H9 (cell line): ENCODE results near the gene PDZD4. TPM values are rescaled to one million over a fixed set of nuclear protein-coding genes. Genes with fewer than 3 reads are reported as not detected.

ENCODE experiments used
- DNase-seq: peaks from one replicate; pipeline ENCODE4 v3.0.0-alpha.2; 2017
- H2AFZ ChIP-seq: one replicate; pipeline ENCODE4 v1.6.1; 2013; ENCODE audit warnings: mild to moderate bottlenecking, low read length, control low read depth, moderate library complexity
- H2AK5ac ChIP-seq: 2 replicates; pipeline ENCODE4 v1.6.1; 2013; ENCODE audit warnings: low read length, control low read depth, mixed read lengths; ENCODE audit not compliant: insufficient read length
- H2BK120ac ChIP-seq: one replicate; pipeline ENCODE4 v1.6.1; 2013; ENCODE audit warnings: low read depth, mild to moderate bottlenecking, low read length, control low read depth, inconsistent platforms; ENCODE audit not compliant: poor library complexity, severe bottlenecking
- H2BK12ac ChIP-seq: 2 replicates; pipeline ENCODE4 v1.6.1; 2013; ENCODE audit warnings: low read length, control low read depth, mixed read lengths, low read depth; ENCODE audit not compliant: insufficient read length
- H2BK15ac ChIP-seq: 2 replicates; pipeline ENCODE4 v1.6.1; 2013; ENCODE audit warnings: low read depth, low read length, control low read depth
- H2BK20ac ChIP-seq: one replicate; pipeline ENCODE4 v1.6.1; 2013; ENCODE audit warnings: low read depth, mild to moderate bottlenecking, low read length, control low read depth, inconsistent platforms; ENCODE audit not compliant: poor library complexity, severe bottlenecking
- H2BK5ac ChIP-seq: 2 replicates; pipeline ENCODE4 v1.6.1; 2013; ENCODE audit warnings: low read length, control low read depth, mixed read lengths; ENCODE audit not compliant: insufficient read length
- H3K14ac ChIP-seq: 2 replicates; pipeline ENCODE4 v1.6.1; 2013; ENCODE audit warnings: low read length, control low read depth; ENCODE audit not compliant: insufficient read depth
- H3K18ac ChIP-seq: 2 replicates; pipeline ENCODE4 v1.6.1; 2013; ENCODE audit warnings: low read depth, mild to moderate bottlenecking, mixed read lengths, low read length, control low read depth; ENCODE audit not compliant: insufficient read length
- H3K23ac ChIP-seq: 2 replicates; pipeline ENCODE4 v1.6.1; 2013; ENCODE audit warnings: low read length, control low read depth, mixed read lengths, low read depth; ENCODE audit not compliant: insufficient read length
- H3K23me2 ChIP-seq: 2 replicates; pipeline ENCODE4 v1.6.1; 2013; ENCODE audit warnings: low read depth, mild to moderate bottlenecking, mixed read lengths, low read length, control low read depth; ENCODE audit not compliant: insufficient read length, poor library complexity, severe bottlenecking
- H3K27ac ChIP-seq: 2 replicates; pipeline ENCODE4 v1.5.1; 2013; ENCODE audit warnings: low read length, control low read depth, mixed read lengths, low read depth; ENCODE audit not compliant: insufficient read length
- H3K27me3 ChIP-seq: 2 replicates; pipeline ENCODE4 v1.6.1; 2013; ENCODE audit warnings: low read length, control low read depth, inconsistent platforms; ENCODE audit not compliant: insufficient read depth
- H3K4ac ChIP-seq: 2 replicates; pipeline ENCODE4 v1.6.1; 2013; ENCODE audit warnings: low read depth, mild to moderate bottlenecking, control low read depth, inconsistent platforms, low read length, moderate library complexity
- H3K4me1 ChIP-seq: 2 replicates; pipeline ENCODE4 v1.6.1; 2013; ENCODE audit warnings: low read length, control low read depth, inconsistent platforms; ENCODE audit not compliant: insufficient read depth
- H3K4me2 ChIP-seq: 2 replicates; pipeline ENCODE4 v1.6.1; 2013; ENCODE audit warnings: low read length, control low read depth, mixed read lengths; ENCODE audit not compliant: insufficient read length, insufficient read depth
- H3K56ac ChIP-seq: 2 replicates; pipeline ENCODE4 v1.6.1; 2013; ENCODE audit warnings: low read depth, mild to moderate bottlenecking, mixed read lengths, low read length, control low read depth; ENCODE audit not compliant: insufficient read length
- H3K79me1 ChIP-seq: 2 replicates; pipeline ENCODE4 v1.6.1; 2013; ENCODE audit warnings: low read depth, mild to moderate bottlenecking, moderate library complexity, low read length, control low read depth, inconsistent platforms; ENCODE audit not compliant: insufficient read depth, poor library complexity, severe bottlenecking
- H3K79me2 ChIP-seq: 2 replicates; pipeline ENCODE4 v1.6.1; 2013; ENCODE audit warnings: low read length, control low read depth, inconsistent platforms; ENCODE audit not compliant: insufficient read depth
- H3K9ac ChIP-seq: 2 replicates; pipeline ENCODE4 v1.6.1; 2013; ENCODE audit warnings: low read length, control low read depth, mixed read lengths; ENCODE audit not compliant: insufficient read length; ENCODE audit errors: extremely low read depth
- H3K9me3 ChIP-seq: one replicate; pipeline ENCODE4 v1.6.1; 2013; ENCODE audit warnings: low read depth, low read length, inconsistent platforms; ENCODE audit not compliant: control insufficient read depth
- H3T11ph ChIP-seq: one replicate; pipeline ENCODE4 v1.6.1; 2013; ENCODE audit warnings: mild to moderate bottlenecking, low read length, control low read depth, inconsistent platforms
- H4K20me1 ChIP-seq: one replicate; pipeline ENCODE4 v1.6.1; 2013; ENCODE audit not compliant: control insufficient read depth, insufficient read length, insufficient read depth
- H4K5ac ChIP-seq: 2 replicates; pipeline ENCODE4 v1.6.1; 2013; ENCODE audit warnings: low read depth, mild to moderate bottlenecking, mixed read lengths, low read length, control low read depth; ENCODE audit not compliant: insufficient read length
- H4K8ac ChIP-seq: replicated peaks from 2 replicates; pipeline ENCODE4 v1.6.1; 2013; ENCODE audit warnings: low read length, control low read depth, mixed read lengths, low read depth; ENCODE audit not compliant: insufficient read length
- H4K91ac ChIP-seq: 2 replicates; pipeline ENCODE4 v1.6.1; 2013; ENCODE audit warnings: low read depth, mild to moderate bottlenecking, moderate library complexity, mixed read lengths, low read length, control low read depth; ENCODE audit not compliant: insufficient read length
- H3K27ac Mint-ChIP-seq, 3 experiments: 2 replicates in 2 of 3; 3 replicates in 1 of 3; pipeline ENCODE4 v1.8.0; 2020 to 2021; ENCODE audit warnings: mixed read lengths in 3 of 3, mild to moderate bottlenecking in 1 of 3, moderate library complexity in 1 of 3
- H3K27me3 Mint-ChIP-seq: 2 replicates; pipeline ENCODE4 v1.8.0; 2021; ENCODE audit warnings: low read depth, mild to moderate bottlenecking, moderate library complexity, mixed read lengths
- H3K36me3 Mint-ChIP-seq, 3 experiments: 2 replicates in 2 of 3; 3 replicates in 1 of 3; pipeline ENCODE4 v1.8.0; 2020 to 2021; ENCODE audit warnings: low read depth in 3 of 3, mixed read lengths in 3 of 3; ENCODE audit not compliant: insufficient read depth in 1 of 3
- H3K4me1 Mint-ChIP-seq, 2 experiments: 2 replicates each; pipeline ENCODE4 v1.8.0; 2020; ENCODE audit warnings: mixed read lengths in 2 of 2
- H3K4me3 Mint-ChIP-seq, 2 experiments: 2 replicates in 1 of 2; 3 replicates in 1 of 2; pipeline ENCODE4 v1.8.0; 2020 to 2021; ENCODE audit warnings: mild to moderate bottlenecking in 2 of 2, mixed read lengths in 2 of 2, moderate library complexity in 1 of 2
- H3K9me3 Mint-ChIP-seq, 2 experiments: 2 replicates in 1 of 2; 3 replicates in 1 of 2; pipeline ENCODE4 v1.8.0; 2020; ENCODE audit warnings: mild to moderate bottlenecking in 2 of 2, mixed read lengths in 2 of 2, moderate library complexity in 1 of 2
- WGBS: extraction: QIAGEN DNeasy Blood & Tissue Kit; methylation state at CpG from one replicate; pipeline ENCODE4 v1.1.7; 2013; ENCODE audit warnings: missing lambda C conversion rate, low lambda C conversion rate, mixed read lengths; ENCODE audit not compliant: insufficient read length; ENCODE audit errors: extremely low coverage; 5-methylcytosine and 5-hydroxymethylcytosine counted together
- total RNA-seq: library from RNA; stranded (reverse); gene quantifications from 2 replicates; pipeline ENCODE4 v1.2.1, GENCODE V29; 2021
- TF ChIP-seq, protein P1 (sequence below): fragments of 200-600 bp; sonication (generic); conservative IDR thresholded peaks from 3 replicates; pipeline ENCODE4 v1.8.0; 2021; ENCODE audit warnings: antibody characterized with exemption, mild to moderate bottlenecking

The PDZD4 gene
- total RNA-seq, 1 experiment from 2014 or later = 110 TPM

DNA sequence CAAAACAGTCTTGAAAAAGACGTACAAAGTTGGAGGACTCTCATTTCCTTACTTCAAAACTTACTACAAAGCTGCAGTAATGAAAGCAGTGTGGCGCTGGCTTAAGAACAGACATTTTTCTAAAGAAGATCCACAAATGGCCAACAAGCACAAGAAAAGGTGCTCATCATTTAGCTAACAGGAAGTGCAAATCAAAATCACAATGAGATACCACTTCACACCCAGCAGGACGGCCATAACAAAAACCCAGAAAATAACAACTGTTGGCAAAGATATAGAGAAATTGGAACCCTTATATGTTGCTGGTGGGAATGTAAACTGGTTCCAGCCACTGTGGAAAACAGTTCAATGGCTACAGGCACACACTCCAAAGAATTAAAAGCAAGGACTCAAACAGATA, 3.3 kb downstream of the PDZD4 start:
- H3K9ac ChIP-seq = no peak overlapping the region
- Mint-ChIP-seq H3K9me3 (peaks cover 56 to 66% of the 10 kb centered on the region in 2 experiments), H3K4me3 (peak overlapping the region; percentile 39 to 80; a peak in 4 of 5 replicates), H3K36me3 (peaks cover 15 to 26% (median 21%) of the 10 kb centered on the region in 3 experiments), H3K4me1 (peaks cover 27 to 36% of the 10 kb centered on the region in 2 experiments), H3K27me3 (peaks cover 5% of the 10 kb centered on the region), H3K27ac (peak overlapping the region in 1 of 3 experiments; percentile 23; a peak in 1 of 7 replicates)
- H3K23me2 ChIP-seq = peaks cover 5% of the 10 kb centered on the region
- no peak overlapping the region for H3T11ph ChIP-seq
- no peak overlapping the region for H2AK5ac ChIP-seq
- no peak overlapping the region for H4K91ac ChIP-seq
- peaks cover 4% of the 10 kb centered on the region for H3K9me3 ChIP-seq
- peak overlapping the region; percentile 46 for H3K18ac ChIP-seq
- no peak overlapping the region for H4K5ac ChIP-seq
- H3K4me2 ChIP-seq = peak overlapping the region; percentile 64
- WGBS = no CpG with 5 or more reads among the region's 3 CpGs
- H3K4me1 ChIP-seq = peaks cover 3% of the 10 kb centered on the region; the same call in 1 of the 2 replicates
- DNase-seq = no peak
- no peaks in the 10 kb centered on the region for H3K27me3 ChIP-seq
- no peak overlapping the region for H2BK15ac ChIP-seq
- no peak overlapping the region for H3K14ac ChIP-seq
- no peak overlapping the region for H2BK120ac ChIP-seq
- H3K23ac ChIP-seq = no peak overlapping the region
- H3K79me1 ChIP-seq = no peaks in the 10 kb centered on the region
- no peak overlapping the region for H2AFZ ChIP-seq
- no peak overlapping the region for H2BK20ac ChIP-seq
- H3K27ac ChIP-seq = peak overlapping the region; percentile 82
- no peak overlapping the region for H2BK5ac ChIP-seq
- H3K4ac ChIP-seq = no peak overlapping the region
- H3K79me2 ChIP-seq = peaks cover 45% of the 10 kb centered on the region; the same call in 1 of the 2 replicates
- TF ChIP-seq, protein P1, sequence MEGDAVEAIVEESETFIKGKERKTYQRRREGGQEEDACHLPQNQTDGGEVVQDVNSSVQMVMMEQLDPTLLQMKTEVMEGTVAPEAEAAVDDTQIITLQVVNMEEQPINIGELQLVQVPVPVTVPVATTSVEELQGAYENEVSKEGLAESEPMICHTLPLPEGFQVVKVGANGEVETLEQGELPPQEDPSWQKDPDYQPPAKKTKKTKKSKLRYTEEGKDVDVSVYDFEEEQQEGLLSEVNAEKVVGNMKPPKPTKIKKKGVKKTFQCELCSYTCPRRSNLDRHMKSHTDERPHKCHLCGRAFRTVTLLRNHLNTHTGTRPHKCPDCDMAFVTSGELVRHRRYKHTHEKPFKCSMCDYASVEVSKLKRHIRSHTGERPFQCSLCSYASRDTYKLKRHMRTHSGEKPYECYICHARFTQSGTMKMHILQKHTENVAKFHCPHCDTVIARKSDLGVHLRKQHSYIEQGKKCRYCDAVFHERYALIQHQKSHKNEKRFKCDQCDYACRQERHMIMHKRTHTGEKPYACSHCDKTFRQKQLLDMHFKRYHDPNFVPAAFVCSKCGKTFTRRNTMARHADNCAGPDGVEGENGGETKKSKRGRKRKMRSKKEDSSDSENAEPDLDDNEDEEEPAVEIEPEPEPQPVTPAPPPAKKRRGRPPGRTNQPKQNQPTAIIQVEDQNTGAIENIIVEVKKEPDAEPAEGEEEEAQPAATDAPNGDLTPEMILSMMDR = no peak
- no peaks in the 10 kb centered on the region for H4K20me1 ChIP-seq
- H2BK12ac ChIP-seq = no peak overlapping the region
- no peak overlapping the region for H3K56ac ChIP-seq
- no peak overlapping the region for H4K8ac ChIP-seq
